B cell (primary cell): ENCODE results near the gene PARD3. TPM values are rescaled to one million over a fixed set of nuclear protein-coding genes. Genes with fewer than 3 reads are reported as not detected.

Source experiments
- ATAC-seq: fragments of 200-7000 bp; cut with Tn5 transposase; one replicate; pipeline ENCODE4 v1.10.0; 2021; ENCODE audit warnings: low read depth, mild to moderate bottlenecking, moderate number of reproducible peaks, moderate library complexity
- CTCF ChIA-PET: fragments of 350-600 bp; sonication (Branson Sonifier 250); formaldehyde crosslinking; loops from one replicate; lab custom pipeline; 2021; ENCODE audit warnings: antibody characterized with exemption, inconsistent platforms; lab: Charles Lee
- POLR2A ChIA-PET: fragments of 350-600 bp; sonication (Branson Sonifier 250); formaldehyde crosslinking; loops from one replicate; lab custom pipeline; 2021; ENCODE audit warnings: antibody characterized with exemption; lab: Charles Lee
- DNase-seq: peaks from one replicate; pipeline ENCODE4 v3.0.0; 2013
- H2AFZ ChIP-seq: 2 replicates; pipeline ENCODE4 v1.6.1; 2012; ENCODE audit warnings: mild to moderate bottlenecking, low read depth, low read length; ENCODE audit not compliant: insufficient read depth, poor library complexity, severe bottlenecking
- H3K27ac ChIP-seq, 2 donors: 1 replicate in 1 of 2; 2 replicates in 1 of 2; pipeline ENCODE4 v1.5.1; 2012 to 2013; ENCODE audit warnings: low read length in 2 of 2, mild to moderate bottlenecking in 2 of 2, moderate library complexity in 1 of 2
- H3K27me3 ChIP-seq, 4 experiments: fragments of 200-600 bp in 1 of 4; sonication (generic) in 1 of 4; replicated peaks in 1 of 4; 1 replicate in 2 of 4; 2 replicates in 2 of 4; pipeline versions ENCODE4 v1.6.1 to v1.7.0; 2013 to 2016; ENCODE audit warnings: low read length in 3 of 4, mild to moderate bottlenecking in 2 of 4, mixed read lengths in 1 of 4, moderate library complexity in 1 of 4; ENCODE audit not compliant: insufficient read depth in 4 of 4, control insufficient read depth in 3 of 4; ENCODE audit errors: control extremely low read depth in 1 of 4
- H3K36me3 ChIP-seq, 2 experiments: replicated peaks in 1 of 2; 1 replicate in 1 of 2; 2 replicates in 1 of 2; pipeline versions ENCODE4 v1.6.1 to v1.7.1; 2013; ENCODE audit warnings: low read length in 1 of 2; ENCODE audit not compliant: insufficient read depth in 2 of 2, control insufficient read depth in 1 of 2; ENCODE audit errors: control extremely low read depth in 1 of 2, extremely low read depth in 1 of 2
- H3K4me1 ChIP-seq, 2 donors: fragments of 200-600 bp in 1 of 2; sonication (generic) in 1 of 2; 1 replicate in 1 of 2; 2 replicates in 1 of 2; pipeline versions ENCODE4 v1.5.1 to v1.6.1; 2013 to 2017; ENCODE audit warnings: low read length in 2 of 2; ENCODE audit not compliant: control insufficient read depth in 2 of 2, insufficient read depth in 2 of 2
- H3K4me2 ChIP-seq: replicated peaks from 2 replicates; pipeline ENCODE3; 2012; ENCODE audit warnings: mild to moderate bottlenecking, low read depth, low read length; ENCODE audit not compliant: poor library complexity, severe bottlenecking
- H3K4me3 ChIP-seq, 5 experiments: fragments of 200-600 bp in 1 of 5; sonication (generic) in 1 of 5; 1 replicate in 3 of 5; 2 replicates in 2 of 5; pipeline versions ENCODE4 v1.5.1 to v1.7.0; 2011 to 2016; ENCODE audit warnings: low read length in 4 of 5, mild to moderate bottlenecking in 4 of 5, low read depth in 2 of 5, control low read depth in 1 of 5, moderate library complexity in 1 of 5; ENCODE audit not compliant: insufficient read depth in 1 of 5; ENCODE audit errors: control extremely low read depth in 1 of 5, extremely low read depth in 1 of 5
- H3K79me2 ChIP-seq: fragments of 200-600 bp; sonication (generic); one replicate; pipeline ENCODE4 v1.6.0; 2016; ENCODE audit warnings: low read length; ENCODE audit not compliant: control insufficient read depth, insufficient read depth
- H3K9ac ChIP-seq: fragments of 200-600 bp; sonication (generic); 2 replicates; pipeline ENCODE4 v1.6.1; 2017; ENCODE audit warnings: mild to moderate bottlenecking, low read length, moderate library complexity
- H3K9me3 ChIP-seq, 3 donors: one replicate each; pipeline versions ENCODE4 v1.6.1 to v1.7.1; 2013; ENCODE audit warnings: low read length in 2 of 3; ENCODE audit not compliant: control insufficient read depth in 2 of 3, insufficient read depth in 1 of 3; ENCODE audit errors: control extremely low read depth in 1 of 3
- H4K20me1 ChIP-seq: 2 replicates; pipeline ENCODE4 v1.6.0; 2012; ENCODE audit warnings: mild to moderate bottlenecking, low read length; ENCODE audit not compliant: insufficient read depth, control insufficient read depth, poor library complexity, severe bottlenecking
- H3K27ac Mint-ChIP-seq: one replicate; pipeline ENCODE4 v1.8.0; 2021; ENCODE audit warnings: mixed read lengths
- H3K27me3 Mint-ChIP-seq: one replicate; pipeline ENCODE4 v1.8.0; 2021; ENCODE audit warnings: mixed read lengths
- H3K4me1 Mint-ChIP-seq: one replicate; pipeline ENCODE4 v1.8.0; 2021; ENCODE audit warnings: mixed read lengths
- H3K4me3 Mint-ChIP-seq: one replicate; pipeline ENCODE4 v1.8.0; 2021; ENCODE audit warnings: mixed read lengths
- H3K9me3 Mint-ChIP-seq: one replicate; pipeline ENCODE4 v1.8.0; 2022; ENCODE audit warnings: mixed read lengths; ENCODE audit not compliant: insufficient read depth
- EZH2 ChIP-seq: IDR thresholded peaks from 2 replicates; pipeline ENCODE4 v1.6.1; 2012; ENCODE audit warnings: borderline replicate concordance, low read depth, mild to moderate bottlenecking, moderate library complexity, low read length; ENCODE audit not compliant: insufficient read depth, poor library complexity, severe bottlenecking
- WGBS: methylation state at CpG from one replicate; pipeline ENCODE4 v1.1.5; 2013; ENCODE audit warnings: missing lambda C conversion rate; ENCODE audit not compliant: insufficient coverage; 5-methylcytosine and 5-hydroxymethylcytosine counted together
- intact Hi-C: fragments of 100-400 bp; cut with micrococcal nuclease; formaldehyde crosslinking; loops from one replicate; pipeline ENCODE4 v1.10.0; 2022
- polyA plus RNA-seq: library from polyadenylated mRNA; depleted of rRNA; stranded (reverse); fragments of >200 nt; gene quantifications from 2 replicates; pipeline ENCODE4 v1.2.3, GENCODE V29; 2012
- total RNA-seq, 2 donors: library from RNA; stranded (reverse); fragments of 120-200 nt in 1 of 2; gene quantifications; 1 replicate in 1 of 2; 2 replicates in 1 of 2; pipeline versions ENCODE4 v1.2.3 to v1.2.4, GENCODE V29; 2013 to 2022
- TF ChIP-seq, protein P1 (sequence below): fragments of 200-600 bp; IDR thresholded peaks from one replicate; pipeline ENCODE4 v1.8.0; 2022; ENCODE audit warnings: antibody characterized with exemption, mild to moderate bottlenecking

Gene PARD3
- total and polyA plus RNA-seq, 2 donors (not counting 1 experiment from before 2014, with no cell fraction given), result not detected

DNA sequence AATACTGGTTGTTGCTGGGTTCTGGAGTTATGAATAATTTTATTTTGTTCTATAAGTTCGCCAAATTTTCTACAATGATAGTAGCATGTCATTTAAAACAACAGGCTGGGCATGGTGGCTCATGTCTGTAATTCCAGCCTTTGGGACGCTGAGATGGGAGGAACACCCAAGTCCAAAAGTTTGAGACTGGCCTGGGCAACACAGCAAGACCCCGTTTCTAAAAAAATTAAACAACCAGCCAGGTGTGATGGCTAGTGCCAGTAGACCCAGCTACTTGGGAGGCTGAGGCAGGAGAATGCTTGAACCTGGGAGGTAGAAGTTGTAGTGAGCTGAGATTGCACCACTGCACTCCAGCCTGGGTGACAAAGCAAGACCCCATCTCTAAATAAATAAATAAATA, 347.7 kb downstream of the PARD3 start:
- Histone ChIP-seq H3K4me1 (no peaks in the 10 kb centered on the region), H3K36me3 (no peaks in the 10 kb centered on the region), H3K27ac (no peak overlapping the region), H3K9me3 (no peaks in the 10 kb centered on the region), H4K20me1 (no peaks in the 10 kb centered on the region), H3K79me2 (no peaks in the 10 kb centered on the region), H3K27me3 (no peaks in the 10 kb centered on the region), H3K9ac (no peak overlapping the region), H3K4me2 (no peak overlapping the region), H2AFZ (no peak overlapping the region), H3K4me3 (no peak overlapping the region)
- no peak overlapping the region for H3K27ac Mint-ChIP-seq
- DNase-seq (no peak), ATAC-seq (no peak)
- ChIA-PET CTCF (no interaction called here), POLR2A (no interaction called here)
- intact Hi-C loops, result no loop called here
- no peak overlapping the region for H3K4me3 Mint-ChIP-seq
- H3K9me3 Mint-ChIP-seq, result no peaks in the 10 kb centered on the region
- no peaks in the 10 kb centered on the region for H3K27me3 Mint-ChIP-seq
- TF ChIP-seq EZH2, result no peak
- TF ChIP-seq, protein P1, sequence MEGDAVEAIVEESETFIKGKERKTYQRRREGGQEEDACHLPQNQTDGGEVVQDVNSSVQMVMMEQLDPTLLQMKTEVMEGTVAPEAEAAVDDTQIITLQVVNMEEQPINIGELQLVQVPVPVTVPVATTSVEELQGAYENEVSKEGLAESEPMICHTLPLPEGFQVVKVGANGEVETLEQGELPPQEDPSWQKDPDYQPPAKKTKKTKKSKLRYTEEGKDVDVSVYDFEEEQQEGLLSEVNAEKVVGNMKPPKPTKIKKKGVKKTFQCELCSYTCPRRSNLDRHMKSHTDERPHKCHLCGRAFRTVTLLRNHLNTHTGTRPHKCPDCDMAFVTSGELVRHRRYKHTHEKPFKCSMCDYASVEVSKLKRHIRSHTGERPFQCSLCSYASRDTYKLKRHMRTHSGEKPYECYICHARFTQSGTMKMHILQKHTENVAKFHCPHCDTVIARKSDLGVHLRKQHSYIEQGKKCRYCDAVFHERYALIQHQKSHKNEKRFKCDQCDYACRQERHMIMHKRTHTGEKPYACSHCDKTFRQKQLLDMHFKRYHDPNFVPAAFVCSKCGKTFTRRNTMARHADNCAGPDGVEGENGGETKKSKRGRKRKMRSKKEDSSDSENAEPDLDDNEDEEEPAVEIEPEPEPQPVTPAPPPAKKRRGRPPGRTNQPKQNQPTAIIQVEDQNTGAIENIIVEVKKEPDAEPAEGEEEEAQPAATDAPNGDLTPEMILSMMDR, result no peak
- 94% methylated on average over 2 of the region's 3 CpGs for WGBS
- no peaks in the 10 kb centered on the region for H3K4me1 Mint-ChIP-seq

DNA sequence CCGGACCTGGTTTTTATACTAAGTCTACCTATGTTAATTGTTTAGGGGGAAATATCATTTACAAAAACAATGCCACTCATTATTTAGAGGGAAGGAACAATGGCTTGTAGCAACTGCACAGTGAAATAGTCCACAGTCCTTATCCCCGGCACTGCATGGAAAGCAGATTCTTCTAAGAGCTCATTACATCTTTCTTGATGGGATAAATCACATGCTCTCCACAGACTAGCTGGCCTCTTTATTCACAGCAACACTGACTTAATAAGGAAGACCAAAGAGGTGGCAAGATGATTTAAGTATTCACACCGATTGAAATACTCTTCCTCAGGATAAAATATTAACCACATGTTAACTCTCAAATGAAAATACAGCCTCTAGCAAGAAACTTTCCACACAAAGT, 349.4 kb downstream of the PARD3 start:
- CTCF ChIA-PET, result no interaction called here

More for the DNA sequence above, 349.4 kb downstream of the PARD3 start:
- Histone ChIP-seq H3K9me3 (no peaks in the 10 kb centered on the region), H3K27me3 (no peaks in the 10 kb centered on the region), H3K4me2 (no peak overlapping the region), H3K36me3 (no peaks in the 10 kb centered on the region), H2AFZ (no peak overlapping the region), H3K4me1 (no peaks in the 10 kb centered on the region), H3K9ac (no peak overlapping the region), H3K27ac (no peak overlapping the region), H3K79me2 (no peaks in the 10 kb centered on the region), H4K20me1 (no peaks in the 10 kb centered on the region), H3K4me3 (no peak overlapping the region)
- intact Hi-C loops, result no loop called here
- ATAC-seq, result no peak
- no peak overlapping the region for H3K27ac Mint-ChIP-seq
- H3K4me1 Mint-ChIP-seq, result no peaks in the 10 kb centered on the region
- WGBS, result 80% methylated on average over 1 of the region's 3 CpGs
- H3K27me3 Mint-ChIP-seq, result no peaks in the 10 kb centered on the region
- H3K4me3 Mint-ChIP-seq, result no peak overlapping the region
- no peak for TF ChIP-seq EZH2
- TF ChIP-seq, protein P1, result no peak
- H3K9me3 Mint-ChIP-seq, result no peaks in the 10 kb centered on the region
- no peak for DNase-seq
- POLR2A ChIA-PET, result no interaction called here
